Measurements from ENCODE around the gene ITGBL1. TPM values are rescaled to one million over a fixed set of nuclear protein-coding genes. Genes with fewer than 3 reads are reported as not detected.

Gene ITGBL1
- total and polyA plus RNA-seq, 2 experiments from 2014 or later: 0.29 TPM; not detected in 1

- TF ChIP-seq ZNF462 (CRISPR knock-in tag; IDR thresholded peaks at IDR 0.05): no peak
These were observed 245.3 kb downstream of the ITGBL1 start (continued) for GRCh38 chr13:101697745-101698144.

- Histone ChIP-seq H3K4me3 (no peak overlapping the region), H3K27me3 (ENCODE audit: insufficient read depth) (no peaks in the 10 kb centered on the region), H2AFZ (no peak overlapping the region), H3K27ac (ENCODE audit: low read depth) (no peak overlapping the region), H3K36me3 (ENCODE audit: insufficient read depth) (no peaks in the 10 kb centered on the region), H3F3A (replicated peaks; ENCODE audit: low read depth) (no peaks in the 10 kb centered on the region), H3K79me2 (replicated peaks; ENCODE audit: insufficient read depth) (no peaks in the 10 kb centered on the region), H3K9me2 (ENCODE audit: insufficient read depth) (peaks cover 12% of the 10 kb centered on the region; the same call in 1 of the 2 replicates), H3K4me1 (ENCODE audit: insufficient read depth) (no peaks in the 10 kb centered on the region), H3K4me2 (no peak overlapping the region), H4K20me1 (replicated peaks; ENCODE audit: insufficient read depth) (no peaks in the 10 kb centered on the region)
- no peaks in the 10 kb centered on the region for H3K4me1 Mint-ChIP-seq
- no peak overlapping the region for H3K27ac Mint-ChIP-seq
- H3K9me3 Mint-ChIP-seq: no peaks in the 10 kb centered on the region
- ATAC-seq (no peak), DNase-seq (ENCODE audit: low spot score) (no peak)
- H3K27me3 Mint-ChIP-seq (ENCODE audit: insufficient read depth, low read depth, poor library complexity): peaks cover 1% of the 10 kb centered on the region
- no peak overlapping the region for H3K4me3 Mint-ChIP-seq
- no peaks in the 10 kb centered on the region for H3K36me3 Mint-ChIP-seq (ENCODE audit: low read depth)
- TF ChIP-seq ZNF331 (CRISPR knock-in tag; IDR thresholded peaks at IDR 0.05; ENCODE audit: low read depth) (no peak), EZH2phosphoT487 (IDR thresholded peaks at IDR 0.05; ENCODE audit: unreplicated experiment) (no peak), CREB1 (CRISPR knock-in tag; IDR thresholded peaks at IDR 0.05; ENCODE audit: low read depth) (no peak), REST (IDR thresholded peaks at IDR 0.05; ENCODE audit: unreplicated experiment) (no peak), NANOG (IDR thresholded peaks at IDR 0.05; ENCODE audit: borderline replicate concordance) (no peak), POLR2AphosphoS5 (IDR thresholded peaks at IDR 0.05; ENCODE audit: low read depth) (no peak), JUNB (IDR thresholded peaks at IDR 0.05; ENCODE audit: unreplicated experiment) (no peak), ZNF114 (CRISPR knock-in tag; IDR thresholded peaks at IDR 0.05) (no peak), ETS1 (IDR thresholded peaks at IDR 0.05) (no peak), STAT1 (IDR thresholded peaks at IDR 0.05; ENCODE audit: unreplicated experiment) (no peak), EZH2 (IDR thresholded peaks at IDR 0.05; ENCODE audit: low read depth, unreplicated experiment) (no peak)
These were observed 245.9 kb downstream of the ITGBL1 start for GRCh38 chr13:101698400-101698799.

Measured in GM23338 (cell line).